Tibial nerve (tissue), 4 donors: ENCODE data around the gene ASB11.

Source experiments
- EP300 ChIP-seq, 2 donors: sonication (generic); formaldehyde crosslinking; IDR thresholded peaks; one replicate each; pipeline ENCODE4 v1.6.1; 2017; ENCODE audit warnings: antibody characterized with exemption in 2 of 2, mild to moderate bottlenecking in 1 of 2
- POLR2A ChIP-seq, 2 donors: fragments of 450-650 bp; IDR thresholded peaks; one replicate each; pipeline ENCODE4 v1.6.1; 2017; ENCODE audit warnings: antibody characterized with exemption in 2 of 2, mild to moderate bottlenecking in 2 of 2, moderate library complexity in 2 of 2
- TF ChIP-seq, protein P1 (sequence below), 5 experiments: fragments of 200-600 bp in 3 of 5; fragments of 450-650 bp in 2 of 5; sonication (generic) in 3 of 5; IDR thresholded peaks; one replicate each; pipeline ENCODE4 v1.5.1; 2016 to 2019; ENCODE audit warnings: antibody characterized with exemption in 5 of 5, mild to moderate bottlenecking in 3 of 5, moderate library complexity in 2 of 5

DNA sequence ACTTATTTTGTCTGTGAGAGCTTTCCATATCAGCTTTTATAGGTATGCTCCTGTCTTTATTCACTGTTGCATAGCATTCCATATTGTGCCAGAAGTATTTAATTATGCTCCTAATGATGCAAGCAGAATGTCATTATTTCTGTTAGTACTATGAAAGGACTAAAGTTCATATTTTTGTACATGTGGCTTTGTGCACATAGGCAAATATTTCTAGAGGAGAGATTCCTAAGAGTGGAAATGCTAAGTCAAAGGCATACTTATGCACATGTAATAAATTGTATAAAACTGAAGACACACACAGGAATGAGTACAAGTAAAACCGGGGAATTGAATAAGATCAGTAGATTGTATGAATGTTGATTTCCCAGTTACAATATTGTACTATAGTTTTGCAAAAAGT, 43.7 kb downstream of the ASB11 start:
- TF ChIP-seq POLR2A (IDR thresholded peaks at IDR 0.05): no peak
- TF ChIP-seq, protein P1, sequence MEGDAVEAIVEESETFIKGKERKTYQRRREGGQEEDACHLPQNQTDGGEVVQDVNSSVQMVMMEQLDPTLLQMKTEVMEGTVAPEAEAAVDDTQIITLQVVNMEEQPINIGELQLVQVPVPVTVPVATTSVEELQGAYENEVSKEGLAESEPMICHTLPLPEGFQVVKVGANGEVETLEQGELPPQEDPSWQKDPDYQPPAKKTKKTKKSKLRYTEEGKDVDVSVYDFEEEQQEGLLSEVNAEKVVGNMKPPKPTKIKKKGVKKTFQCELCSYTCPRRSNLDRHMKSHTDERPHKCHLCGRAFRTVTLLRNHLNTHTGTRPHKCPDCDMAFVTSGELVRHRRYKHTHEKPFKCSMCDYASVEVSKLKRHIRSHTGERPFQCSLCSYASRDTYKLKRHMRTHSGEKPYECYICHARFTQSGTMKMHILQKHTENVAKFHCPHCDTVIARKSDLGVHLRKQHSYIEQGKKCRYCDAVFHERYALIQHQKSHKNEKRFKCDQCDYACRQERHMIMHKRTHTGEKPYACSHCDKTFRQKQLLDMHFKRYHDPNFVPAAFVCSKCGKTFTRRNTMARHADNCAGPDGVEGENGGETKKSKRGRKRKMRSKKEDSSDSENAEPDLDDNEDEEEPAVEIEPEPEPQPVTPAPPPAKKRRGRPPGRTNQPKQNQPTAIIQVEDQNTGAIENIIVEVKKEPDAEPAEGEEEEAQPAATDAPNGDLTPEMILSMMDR (IDR thresholded peaks at IDR 0.05): no peak
- no peak for TF ChIP-seq EP300 (IDR thresholded peaks at IDR 0.05)
